Ishikawa (cell line): ENCODE measurements around the gene VANGL2.

Experiments
- CEBPB ChIP-seq: IDR thresholded peaks from 2 replicates; pipeline ENCODE4 v1.6.1; 2012
- CREB1 ChIP-seq: IDR thresholded peaks from 2 replicates; pipeline ENCODE4 v1.6.1; 2012; ENCODE audit warnings: low read depth
- EP300 ChIP-seq: IDR thresholded peaks from 2 replicates; pipeline ENCODE4 v1.6.1; 2012; ENCODE audit warnings: borderline replicate concordance
- FOXM1 ChIP-seq: IDR thresholded peaks from 2 replicates; pipeline ENCODE4 v1.6.1; 2012; ENCODE audit warnings: low read depth, borderline replicate concordance
- NFIC ChIP-seq: IDR thresholded peaks from 2 replicates; pipeline ENCODE4 v1.6.1; 2012
- RAD21 ChIP-seq: IDR thresholded peaks from 2 replicates; pipeline ENCODE4 v1.6.1; 2012; ENCODE audit warnings: low read depth
- REST ChIP-seq: IDR thresholded peaks from 2 replicates; pipeline ENCODE4 v1.6.1; 2012; ENCODE audit warnings: low read depth, mild to moderate bottlenecking
- TAF1 ChIP-seq: IDR thresholded peaks from 2 replicates; pipeline ENCODE4 v1.6.1; 2012; ENCODE audit warnings: low read depth, mild to moderate bottlenecking
- TCF12 ChIP-seq: IDR thresholded peaks from 2 replicates; pipeline ENCODE4 v1.6.1; 2012; ENCODE audit warnings: low read depth
- YY1 ChIP-seq: IDR thresholded peaks from 2 replicates; pipeline ENCODE4 v1.6.1; 2012; ENCODE audit warnings: low read depth
- TF ChIP-seq, protein P1 (sequence below): IDR thresholded peaks from 2 replicates; pipeline ENCODE4 v1.6.1; 2012
- TF ChIP-seq, protein P2 (sequence below): IDR thresholded peaks from 2 replicates; pipeline ENCODE4 v1.6.1; 2012

DNA sequence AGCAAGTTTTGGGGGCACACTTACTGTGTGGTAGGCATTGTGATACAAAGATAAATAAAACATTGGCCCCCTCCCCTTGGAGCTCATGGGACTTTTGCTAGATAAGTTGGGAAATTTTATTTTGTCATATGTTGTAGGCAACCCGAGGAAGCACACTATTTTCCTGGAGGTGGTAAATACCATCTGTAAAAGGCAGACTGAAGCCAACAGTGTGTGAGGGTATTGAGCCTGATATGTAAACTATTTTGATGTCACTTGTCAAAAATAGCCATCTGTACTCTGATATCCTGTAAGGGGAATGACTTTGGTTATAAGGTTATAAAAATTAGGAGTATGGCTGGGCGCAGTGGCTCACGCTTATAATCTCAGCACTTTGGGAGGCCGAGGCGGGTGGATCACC, 30.6 kb downstream of the VANGL2 start:
- TF ChIP-seq TAF1 (no peak), RAD21 (no peak), NFIC (no peak), EP300 (no peak), REST (no peak), FOXM1 (no peak), CEBPB (no peak), TCF12 (no peak), CREB1 (no peak), YY1 (no peak)
- TF ChIP-seq, protein P1, sequence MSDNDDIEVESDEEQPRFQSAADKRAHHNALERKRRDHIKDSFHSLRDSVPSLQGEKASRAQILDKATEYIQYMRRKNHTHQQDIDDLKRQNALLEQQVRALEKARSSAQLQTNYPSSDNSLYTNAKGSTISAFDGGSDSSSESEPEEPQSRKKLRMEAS: no peak
- TF ChIP-seq, protein P2, sequence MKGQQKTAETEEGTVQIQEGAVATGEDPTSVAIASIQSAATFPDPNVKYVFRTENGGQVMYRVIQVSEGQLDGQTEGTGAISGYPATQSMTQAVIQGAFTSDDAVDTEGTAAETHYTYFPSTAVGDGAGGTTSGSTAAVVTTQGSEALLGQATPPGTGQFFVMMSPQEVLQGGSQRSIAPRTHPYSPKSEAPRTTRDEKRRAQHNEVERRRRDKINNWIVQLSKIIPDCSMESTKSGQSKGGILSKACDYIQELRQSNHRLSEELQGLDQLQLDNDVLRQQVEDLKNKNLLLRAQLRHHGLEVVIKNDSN: no peak
